ENCODE data around the gene FCRLB. TPM values are rescaled to one million over a fixed set of nuclear protein-coding genes. Genes with fewer than 3 reads are reported as not detected.
"Not testable (repeated sequence)": the region's sequence is repeated elsewhere in the genome, so short reads cannot be mapped to it uniquely, and the experiment has no call there.

The FCRLB gene
- total RNA-seq (2014; rRNA removed; shearing (Covaris generic)): 2.2 and 2.4 TPM in 2 replicates

- DNase-seq (ENCODE audit: low read depth): no peak
Observed at GRCh38 chr1:161720956-161721737, at the start of gene FCRLB. Gene FCRLB, plus strand, starts transcription at chr1:161721544. Its CDS starts 1,129 bp downstream, at chr1:161722673.

- not testable (repeated sequence) for DNase-seq (ENCODE audit: low read depth)
Observed at GRCh38 chr1:161673437-161673836, 47.9 kb upstream of the FCRLB start.

GRCh38 chr1:161674447-161674846, 46.9 kb upstream of the FCRLB start:
- not testable (repeated sequence) for DNase-seq (ENCODE audit: low read depth)

GRCh38 chr1:161674908-161675307, 46.4 kb upstream of the FCRLB start:
- not testable (repeated sequence) for DNase-seq (ENCODE audit: low read depth)

DNA sequence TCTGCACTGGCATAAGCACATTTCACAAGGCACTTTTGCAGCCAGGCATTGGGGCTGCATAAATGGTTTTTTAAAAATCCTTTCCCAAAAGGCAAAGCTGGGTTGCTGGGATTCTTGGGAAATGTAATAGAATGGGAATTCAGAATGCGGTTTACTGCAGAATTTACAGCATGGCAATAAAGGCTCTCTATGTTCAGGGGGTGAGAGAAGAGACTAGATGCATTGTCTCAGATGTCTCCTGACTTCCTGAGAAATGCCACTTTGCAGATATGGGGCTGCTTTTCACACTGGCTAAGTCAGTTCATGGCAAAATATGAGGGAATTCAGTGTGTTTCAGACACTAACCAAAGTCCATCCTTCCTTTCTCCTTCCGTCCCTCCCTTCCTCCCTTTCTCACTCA, 44.9 kb upstream of the FCRLB start:
- DNase-seq (ENCODE audit: low read depth): peak; percentile 37

GRCh38 chr1:161676958-161677689, 44.2 kb upstream of the FCRLB start:
- no peak for DNase-seq (ENCODE audit: low read depth)

- DNase-seq (ENCODE audit: low read depth): no peak
Observed at GRCh38 chr1:161678500-161678899, 42.8 kb upstream of the FCRLB start.

DNA sequence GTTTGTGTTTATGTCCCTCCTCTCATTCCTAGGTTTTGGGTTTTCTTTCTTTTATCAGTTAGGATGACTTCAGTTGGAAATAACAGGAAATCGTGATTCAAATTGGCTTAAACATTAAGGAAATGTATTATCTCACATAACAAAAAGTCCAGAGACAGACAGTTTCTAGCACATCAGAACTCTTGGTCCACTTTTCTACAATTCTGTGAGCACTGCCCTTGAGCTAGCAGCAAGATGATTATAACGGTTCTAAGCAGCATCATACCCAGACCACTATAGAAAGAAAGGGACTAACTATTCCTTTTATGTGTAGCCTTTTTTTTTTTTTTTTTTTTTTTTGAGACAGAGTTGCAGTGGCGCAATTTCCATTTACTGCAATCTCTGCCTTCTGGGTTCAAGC, 39.5 kb upstream of the FCRLB start:
- no peak for DNase-seq (ENCODE audit: low read depth)

- no peak for DNase-seq (ENCODE audit: low read depth)
Observed at GRCh38 chr1:161688946-161689345, 32.4 kb upstream of the FCRLB start.

DNA sequence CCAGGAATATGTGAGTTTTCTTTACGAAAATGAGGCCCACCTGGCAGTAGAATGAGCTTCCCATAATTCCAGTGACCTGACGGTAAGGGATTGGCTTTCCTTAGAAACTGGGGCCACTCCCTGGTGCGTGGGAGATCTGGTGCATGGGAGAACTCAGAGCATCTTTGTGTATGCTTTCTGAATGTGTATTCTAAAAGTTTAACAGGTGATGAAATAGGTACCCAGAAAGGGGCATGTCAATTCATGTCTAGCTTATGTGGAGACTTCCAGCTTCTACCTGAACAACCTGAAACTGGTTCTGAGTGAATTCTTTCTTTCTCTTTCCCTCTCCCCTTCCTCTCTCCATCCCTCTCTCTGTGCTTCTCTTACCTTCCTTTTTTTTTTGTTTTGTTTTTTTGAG, 29.5 kb upstream of the FCRLB start:
- DNase-seq (ENCODE audit: low read depth): no peak

GRCh38 chr1:161693020-161693712, 28.2 kb upstream of the FCRLB start:
- DNase-seq (ENCODE audit: low read depth): not testable (repeated sequence)

- not testable (repeated sequence) for DNase-seq (ENCODE audit: low read depth)
Observed at GRCh38 chr1:161698302-161698701, 23.0 kb upstream of the FCRLB start.

- no peak for DNase-seq (ENCODE audit: low read depth)
Observed at GRCh38 chr1:161702250-161702649, 19.1 kb upstream of the FCRLB start.

DNA sequence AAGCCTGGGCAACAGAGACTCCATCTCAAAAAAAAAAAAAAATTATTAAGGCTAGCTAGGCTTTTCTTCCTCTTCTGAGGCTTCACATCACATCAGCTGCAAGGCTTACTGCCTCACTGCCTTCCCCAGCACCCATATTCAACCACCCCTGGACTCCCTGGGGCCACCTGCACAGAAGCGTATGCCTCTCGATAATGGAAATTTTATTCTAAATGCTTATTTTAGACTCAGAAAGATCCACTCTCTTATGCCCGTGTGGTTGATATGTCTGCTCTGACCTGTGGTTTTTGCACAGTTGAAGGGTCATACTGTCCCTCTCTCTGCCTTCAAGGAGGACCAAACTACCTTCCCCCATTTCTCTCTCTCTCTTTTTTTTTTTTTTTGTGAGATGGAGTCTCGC, 15.8 kb upstream of the FCRLB start:
- DNase-seq (ENCODE audit: low read depth): no peak

- no peak for DNase-seq (ENCODE audit: low read depth)
Observed at GRCh38 chr1:161706113-161706481, 15.2 kb upstream of the FCRLB start.

- DNase-seq (ENCODE audit: low read depth): peak; percentile 97
Observed at GRCh38 chr1:161706482-161707347, 14.6 kb upstream of the FCRLB start, which contains the start of gene FCRLA. Gene FCRLA, plus strand, starts transcription at chr1:161707229. Its CDS starts 36 bp downstream, at chr1:161707265.

DNA sequence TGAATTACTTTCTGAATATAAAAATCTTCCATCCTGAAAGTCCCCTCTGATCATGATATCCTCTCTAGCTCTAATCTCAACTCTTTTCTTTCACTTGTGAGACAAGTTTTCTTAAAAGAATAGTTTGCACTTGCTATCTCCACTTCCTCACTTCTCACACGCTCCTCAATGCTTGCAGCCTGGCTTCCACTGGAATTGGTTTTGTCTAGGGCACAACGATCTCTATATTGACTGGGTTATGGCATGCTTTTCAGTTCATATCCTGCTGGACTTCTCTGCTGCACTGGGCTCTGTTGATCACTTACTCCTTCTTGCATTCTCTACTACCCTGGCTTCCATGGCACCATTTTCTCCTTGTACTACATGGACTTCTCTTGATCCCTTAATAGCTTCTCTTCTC, 13.8 kb upstream of the FCRLB start:
- DNase-seq (ENCODE audit: low read depth): no peak

DNA sequence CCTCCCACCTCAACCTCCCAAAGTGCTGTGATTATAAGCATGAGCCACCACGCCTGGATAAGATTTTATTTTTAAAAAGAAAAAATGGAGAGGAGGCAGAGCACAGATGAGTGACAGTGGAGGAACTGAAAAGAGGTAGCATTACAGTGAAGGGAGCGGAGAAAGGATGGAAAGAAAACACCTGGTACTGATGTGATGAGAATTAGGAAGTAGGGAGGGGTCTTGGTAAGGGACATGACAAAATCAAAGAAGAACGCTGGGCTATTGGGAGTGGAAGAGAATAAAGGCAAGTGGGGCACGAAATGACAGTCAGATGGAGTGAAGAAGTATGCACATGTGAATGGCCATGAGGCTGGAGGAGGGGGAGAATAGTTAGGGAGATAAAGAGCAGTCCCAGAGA, 12.0 kb upstream of the FCRLB start:
- DNase-seq (ENCODE audit: low read depth): no peak

DNA sequence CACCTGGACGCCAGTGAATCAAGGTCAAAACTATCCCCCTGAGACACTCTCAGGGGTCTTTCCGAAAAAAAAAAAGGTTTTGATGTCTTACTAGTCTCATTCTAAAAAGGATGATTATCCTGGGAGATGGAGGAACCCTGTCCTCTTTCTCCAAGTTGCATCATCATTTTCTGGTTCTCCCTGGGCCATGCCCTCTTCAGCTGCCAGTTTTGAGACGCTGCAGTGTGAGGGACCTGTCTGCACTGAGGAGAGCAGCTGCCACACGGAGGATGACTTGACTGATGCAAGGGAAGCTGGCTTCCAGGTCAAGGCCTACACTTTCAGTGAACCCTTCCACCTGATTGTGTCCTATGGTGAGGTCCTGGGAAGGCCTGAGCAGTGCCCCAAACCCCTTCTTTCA, 10.8 kb upstream of the FCRLB start:
- no peak for DNase-seq (ENCODE audit: low read depth)

DNA sequence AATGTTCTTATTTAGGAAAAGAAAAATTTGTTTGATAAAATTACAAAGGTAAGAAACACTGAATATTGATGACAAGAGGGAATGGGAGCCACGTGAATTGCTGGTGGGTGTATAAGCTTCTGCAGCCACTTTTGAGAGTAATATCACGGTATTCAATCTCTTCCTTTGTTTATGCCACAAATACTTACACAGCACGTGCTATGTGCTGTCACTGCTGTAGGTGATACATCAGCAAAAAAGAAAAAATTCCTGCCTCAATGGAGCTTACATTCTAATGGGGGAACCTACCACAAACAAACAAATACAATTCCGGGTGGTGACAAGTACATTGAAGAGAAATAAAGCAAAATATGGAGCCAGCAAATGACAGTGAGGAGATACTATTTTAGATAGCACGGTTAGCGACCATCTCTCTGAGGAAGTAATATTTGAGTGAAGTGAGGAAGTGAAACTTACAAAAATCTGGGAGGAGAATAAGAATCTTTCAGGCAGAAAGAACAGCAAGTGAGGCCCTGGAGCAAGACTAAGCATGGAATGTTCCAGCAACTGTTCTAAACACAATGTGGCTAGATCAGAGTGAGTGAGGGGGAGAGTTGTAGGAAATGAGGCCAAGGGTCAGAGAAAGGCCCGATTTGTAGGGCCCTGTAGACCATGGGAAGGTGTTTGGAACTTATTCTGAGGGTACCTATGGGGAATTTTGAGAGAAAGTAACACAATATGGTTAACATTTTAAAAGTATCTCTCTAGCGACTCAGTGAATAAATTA, 2.6 kb upstream of the FCRLB start:
- no peak for DNase-seq (ENCODE audit: low read depth)

GRCh38 chr1:161719325-161719611, 2.1 kb upstream of the FCRLB start:
- DNase-seq (ENCODE audit: low read depth): no peak

Measured in RPMI7951 (cell line).